Superior temporal gyrus (tissue), 1 donor: ENCODE data around the gene OPRL1.
"Not testable (repeated sequence)": the region's sequence is repeated elsewhere in the genome, so short reads cannot be mapped to it uniquely, and the experiment has no call there.

Source experiments
- DNase-seq: peaks from one replicate; pipeline ENCODE4 v3.0.0-alpha.2; 2016; ENCODE audit errors: extremely low spot score

The OPRL1 gene

DNA sequence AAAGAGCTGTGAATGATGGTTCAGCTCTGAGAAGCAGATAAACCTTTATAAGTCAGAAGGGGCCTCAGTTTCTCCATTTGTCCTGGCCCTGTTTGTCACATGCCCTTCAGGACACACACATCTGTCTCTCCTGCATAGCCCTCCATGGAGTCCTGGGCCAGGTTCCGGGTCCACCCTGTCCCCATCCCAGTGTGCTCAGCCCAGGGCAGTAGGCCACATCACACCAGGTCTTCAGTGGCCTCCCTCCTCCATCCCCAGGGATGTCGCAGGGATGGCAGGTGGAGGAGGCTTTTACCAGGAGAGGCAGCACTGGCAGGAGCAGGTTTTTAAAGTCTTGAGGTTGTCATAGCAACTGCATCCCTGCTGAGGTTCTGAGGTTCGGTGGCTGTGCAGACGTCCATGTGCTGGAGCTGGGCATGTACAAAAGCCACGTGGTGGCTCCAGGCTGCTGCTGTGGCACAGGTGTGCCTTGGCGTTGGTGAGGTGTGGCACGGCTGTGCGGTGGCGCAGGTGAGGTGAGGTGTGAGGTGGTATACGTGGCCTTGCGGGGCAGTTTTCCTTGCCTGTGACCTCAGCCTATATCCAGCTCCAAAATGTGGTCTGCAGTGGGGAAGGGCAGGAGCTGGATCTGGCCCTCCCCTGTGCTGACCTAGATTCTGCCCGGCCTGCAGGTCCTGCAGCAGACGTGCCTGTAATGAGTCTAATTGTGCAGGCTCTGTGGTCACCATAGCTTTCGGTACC lies 35.5 kb downstream of the OPRL1 start:
- DNase-seq, result peak; percentile 47

DNA sequence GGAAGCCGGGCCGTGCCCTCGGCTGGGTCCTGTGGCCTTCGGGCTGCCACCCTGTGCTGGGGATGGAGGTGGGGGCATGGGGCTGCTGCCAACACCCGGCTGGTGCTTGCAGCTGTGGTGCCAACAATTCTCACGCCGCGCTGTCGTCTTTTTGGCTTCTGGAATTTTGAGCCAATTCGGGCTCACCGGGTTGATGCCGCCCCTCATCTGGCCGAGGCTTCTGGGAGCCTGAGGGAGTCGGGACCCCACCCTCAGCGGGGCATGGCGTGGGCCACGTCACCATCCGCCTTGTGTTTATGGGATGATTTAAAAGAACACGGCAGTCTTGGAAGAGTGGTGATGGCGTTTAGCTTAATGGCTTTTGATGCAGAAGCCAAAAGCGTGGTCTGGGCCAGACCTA lies 36.1 kb downstream of the OPRL1 start:
- DNase-seq, result no peak

DNA sequence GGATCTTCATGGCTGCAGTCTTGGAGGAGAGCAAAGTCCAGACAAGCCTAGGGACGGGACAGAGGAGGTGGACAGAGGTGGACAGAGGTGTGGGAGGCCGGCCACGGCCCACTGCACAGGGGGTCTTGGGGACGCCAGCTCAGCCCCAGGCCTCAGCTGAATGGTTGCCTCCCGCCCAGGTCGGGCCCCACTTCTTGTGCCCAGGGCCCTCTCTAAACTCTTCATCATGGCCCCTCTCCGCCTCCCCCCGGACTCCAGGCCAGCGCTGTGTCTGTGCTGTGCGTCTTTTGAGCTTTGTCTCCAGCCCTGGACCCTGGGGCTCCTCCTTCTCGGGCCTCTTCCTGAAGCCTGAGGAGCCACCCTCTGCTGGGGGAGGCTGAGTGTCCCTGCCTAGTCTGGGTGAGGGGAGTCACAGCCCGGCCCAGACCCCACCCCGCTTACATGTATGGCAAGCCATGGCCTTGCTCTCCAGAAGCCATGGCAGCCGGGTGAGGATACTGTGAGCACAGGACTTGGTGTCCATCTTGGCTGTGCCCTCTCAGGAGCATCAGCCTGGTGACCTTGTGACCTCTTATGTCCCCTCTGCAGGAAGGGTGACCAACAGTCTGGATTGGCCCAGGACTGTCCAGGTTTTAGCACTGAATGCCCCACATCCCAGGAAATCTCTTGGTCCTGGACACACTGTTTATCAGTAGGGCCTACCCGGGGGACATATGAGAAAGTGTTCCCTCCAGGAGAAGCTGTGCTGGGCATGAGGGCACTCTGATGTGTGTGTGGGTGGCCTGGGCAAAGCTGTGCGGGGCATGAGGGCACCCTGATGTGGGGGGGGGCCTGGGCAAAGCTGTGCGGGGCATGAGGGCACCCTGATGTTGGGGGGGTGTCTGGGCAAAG lies 36.9 kb downstream of the OPRL1 start:
- no peak for DNase-seq

DNA sequence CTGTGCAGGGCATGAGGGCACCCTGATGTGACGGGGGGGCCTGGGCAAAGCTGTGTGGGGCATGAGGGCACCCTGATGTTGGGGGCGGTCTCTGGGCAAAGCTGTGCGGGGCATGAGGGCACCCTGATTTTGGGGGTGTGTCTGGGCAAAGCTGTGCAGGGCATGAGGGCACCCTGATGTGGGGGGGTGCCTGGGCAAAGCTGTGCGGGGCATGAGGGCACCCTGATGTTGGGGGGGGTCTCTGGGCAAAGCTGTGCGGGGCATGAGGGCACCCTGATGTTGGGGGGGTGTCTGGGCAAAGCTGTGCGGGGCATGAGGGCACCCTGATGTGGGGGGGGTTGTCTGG lies 37.5 kb downstream of the OPRL1 start:
- DNase-seq, result not testable (repeated sequence)

DNA sequence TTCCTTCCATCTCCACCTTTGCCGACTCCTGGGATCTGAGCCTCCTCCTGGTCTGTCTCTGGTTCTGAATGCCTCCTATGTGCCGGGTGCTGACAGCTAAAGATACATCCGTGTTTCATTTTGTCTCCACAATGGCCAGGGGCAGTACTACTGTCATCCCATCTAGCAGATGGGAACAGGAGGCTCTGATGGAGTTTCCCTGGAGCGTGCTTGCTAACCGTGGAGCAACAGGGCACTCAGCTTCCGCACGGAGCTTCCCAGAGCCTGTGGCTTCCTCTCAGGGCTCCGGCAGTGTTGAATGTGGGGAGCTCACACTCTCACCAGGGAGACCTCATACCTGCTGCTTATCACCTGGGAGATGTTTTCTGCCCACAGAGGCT lies 39.4 kb downstream of the OPRL1 start:
- no peak for DNase-seq

DNA sequence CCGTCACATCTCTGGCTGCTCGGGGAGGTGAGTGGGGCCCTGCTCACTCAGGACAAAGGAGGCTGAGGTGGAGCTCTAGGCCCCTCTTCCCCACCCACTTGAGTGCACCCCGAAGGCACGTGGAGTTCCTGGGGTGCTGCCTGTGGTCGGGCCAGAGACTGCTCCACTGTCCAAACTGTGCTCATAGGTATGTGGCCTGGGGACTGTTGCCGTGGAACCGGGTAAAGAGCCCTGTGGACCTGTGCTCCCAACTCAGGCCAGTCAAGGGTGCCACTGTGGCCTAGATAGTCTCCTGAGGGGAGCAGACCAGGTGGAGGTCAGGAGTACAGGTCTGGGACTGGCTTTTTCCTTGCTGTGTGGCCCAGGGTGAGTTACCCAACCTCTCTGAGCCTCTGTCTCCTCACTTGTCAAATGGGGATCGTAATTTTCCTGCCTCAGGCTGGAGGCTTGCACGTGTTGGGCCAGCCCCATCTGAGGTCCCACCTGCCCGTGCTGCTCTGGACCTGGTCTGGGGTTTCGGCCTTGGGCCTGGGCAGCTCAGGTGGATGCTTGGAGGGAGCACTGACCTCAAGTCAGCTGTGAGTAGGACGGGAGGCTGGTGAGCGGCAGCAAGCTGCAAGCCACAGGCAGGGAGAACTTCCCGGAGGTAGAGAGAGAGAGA lies 39.9 kb downstream of the OPRL1 start:
- no peak for DNase-seq

DNA sequence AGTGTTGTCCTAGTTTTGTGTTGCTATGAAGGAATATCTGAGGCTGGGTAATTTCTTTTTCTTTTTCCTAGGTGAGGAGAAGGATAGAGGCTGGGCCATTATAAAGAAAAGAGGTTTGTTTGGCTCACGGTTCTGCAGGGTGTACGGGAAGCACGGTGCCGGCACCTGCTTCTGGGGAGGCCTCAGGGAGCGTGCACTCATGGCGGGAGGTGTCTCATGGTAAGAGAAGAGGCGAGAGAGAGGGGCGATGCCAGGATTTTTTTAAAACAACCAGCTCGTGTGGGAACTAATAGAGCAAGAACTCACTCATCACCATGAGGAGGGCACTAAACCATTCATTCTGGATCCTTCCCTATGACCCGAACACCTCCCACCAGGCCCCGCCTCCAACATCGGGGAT lies 41.7 kb downstream of the OPRL1 start:
- no peak for DNase-seq

DNA sequence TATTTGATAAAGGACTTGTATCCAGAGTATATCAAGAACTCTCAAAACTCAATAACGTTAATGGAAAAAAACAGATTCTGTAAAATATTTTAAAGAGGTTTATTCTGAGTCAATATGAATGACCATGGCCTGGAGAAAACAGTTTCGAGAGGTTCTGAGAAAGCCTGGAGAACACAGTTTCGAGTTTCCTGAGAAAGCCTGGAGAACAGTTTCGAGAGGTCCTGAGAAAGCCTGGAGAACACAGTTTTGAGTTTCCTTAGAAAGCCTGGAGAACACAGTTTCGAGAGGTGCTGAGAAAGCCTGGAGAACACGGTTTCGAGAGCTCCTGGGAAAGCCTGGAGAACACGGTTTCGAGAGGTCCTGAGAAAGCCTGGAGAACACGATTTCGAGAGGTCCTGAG lies 43.0 kb downstream of the OPRL1 start:
- DNase-seq, result not testable (repeated sequence)

DNA sequence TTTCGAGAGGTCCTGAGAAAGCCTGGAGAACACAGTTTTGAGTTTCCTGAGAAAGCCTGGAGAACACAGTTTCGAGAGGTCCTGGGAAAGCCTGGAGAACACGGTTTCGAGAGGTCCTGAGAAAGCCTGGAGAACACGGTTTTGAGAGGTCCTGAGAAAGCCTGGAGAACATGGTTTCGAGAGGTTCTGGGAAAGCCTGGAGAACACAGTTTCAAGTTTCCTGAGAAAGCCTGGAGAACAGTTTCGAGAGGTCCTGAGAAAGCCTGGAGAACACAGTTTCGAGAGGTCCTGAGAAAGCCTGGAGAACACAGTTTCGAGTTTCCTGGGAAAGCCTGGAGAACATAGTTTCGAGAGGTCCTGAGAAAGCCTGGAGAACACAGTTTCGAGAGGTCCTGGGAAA lies 43.6 kb downstream of the OPRL1 start:
- not testable (repeated sequence) for DNase-seq

DNA sequence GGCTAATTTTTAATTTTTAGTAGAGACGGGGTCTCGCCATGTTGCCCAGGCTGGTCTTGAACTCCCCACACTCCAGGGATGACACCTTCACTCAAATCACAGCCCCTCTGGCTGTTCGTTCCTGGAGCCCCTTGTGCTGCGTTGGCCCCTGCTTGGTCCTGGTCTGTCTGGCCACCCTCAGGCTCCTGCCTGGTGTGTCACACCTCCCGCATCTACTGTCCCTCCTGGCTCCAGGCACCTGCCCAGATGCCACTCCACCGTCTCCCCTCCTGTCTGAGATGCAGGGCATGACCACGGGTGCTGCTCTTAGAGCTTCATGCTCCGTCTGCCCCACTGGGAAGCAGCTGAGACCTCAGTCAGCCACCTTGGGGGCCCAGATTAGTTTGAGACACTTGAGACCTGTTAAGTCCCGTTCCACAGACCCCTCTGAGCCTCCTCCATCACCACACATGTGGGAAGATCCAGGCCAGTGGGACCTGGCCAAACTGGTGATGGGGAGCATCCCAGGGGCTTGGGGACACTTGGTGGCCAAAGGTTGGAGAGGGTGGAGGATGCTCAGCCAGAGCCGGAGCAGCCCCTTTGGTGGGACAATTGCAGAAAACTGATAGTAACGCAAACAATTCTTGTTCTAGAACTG lies 49.4 kb downstream of the OPRL1 start:
- DNase-seq, result no peak

DNA sequence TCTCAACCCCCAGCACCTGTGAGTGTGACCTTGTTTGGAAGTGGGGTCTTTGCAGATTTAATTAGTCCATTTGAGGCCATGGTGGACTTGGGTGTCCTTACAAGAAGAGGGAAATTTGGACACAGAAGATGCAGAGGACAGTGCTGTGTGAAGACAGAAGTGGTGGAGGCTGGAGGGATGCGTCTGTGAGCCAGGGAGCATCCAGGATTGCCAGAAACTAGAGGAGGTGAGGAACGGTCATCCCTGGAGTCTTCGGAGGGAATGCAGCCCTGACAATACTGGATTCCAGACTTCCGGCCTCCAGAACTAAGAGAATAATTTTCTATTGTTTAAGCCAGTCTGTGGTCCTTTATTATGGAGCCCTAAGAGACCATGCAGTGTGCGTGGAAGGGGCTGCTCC lies 50.4 kb downstream of the OPRL1 start:
- no peak for DNase-seq

DNA sequence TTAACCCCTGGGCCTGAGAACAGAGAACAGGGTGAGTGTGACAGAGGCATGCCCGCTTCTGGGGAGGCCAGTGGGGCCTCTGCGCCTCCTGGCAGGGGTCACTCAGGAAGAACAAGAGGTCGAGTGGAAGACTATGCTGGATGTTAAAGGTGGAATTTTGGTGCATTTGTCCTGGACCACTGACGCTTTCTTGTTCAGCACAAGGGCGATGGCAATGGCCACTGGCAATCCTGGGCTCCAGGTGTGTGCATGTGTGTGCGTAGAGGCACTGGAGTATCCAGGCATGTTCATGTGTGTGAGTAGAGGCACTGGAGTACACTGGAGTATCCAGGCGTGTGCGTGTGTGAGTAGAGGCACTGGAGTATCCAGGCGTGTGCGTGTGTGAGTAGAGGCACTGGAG lies 51.0 kb downstream of the OPRL1 start:
- no peak for DNase-seq

DNA sequence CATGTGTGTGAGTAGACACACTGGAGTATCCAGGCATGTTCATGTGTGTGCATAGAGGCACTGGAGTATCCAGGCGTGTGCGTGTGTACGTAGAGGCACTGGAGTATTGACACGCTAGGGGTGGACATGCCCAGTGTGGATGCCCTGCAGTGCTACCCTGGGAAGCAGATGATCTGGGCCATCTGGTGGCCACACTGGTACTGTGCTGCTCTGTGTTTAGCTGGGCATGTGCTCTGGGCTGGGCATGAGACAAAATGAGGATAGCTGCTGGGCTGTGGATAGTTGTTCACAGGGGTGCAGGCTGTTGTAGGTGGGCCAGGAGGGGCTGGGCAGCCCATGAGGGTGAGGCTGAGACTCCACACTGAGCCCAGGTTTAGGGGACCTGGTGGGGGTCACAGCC lies 51.5 kb downstream of the OPRL1 start:
- DNase-seq, result no peak

DNA sequence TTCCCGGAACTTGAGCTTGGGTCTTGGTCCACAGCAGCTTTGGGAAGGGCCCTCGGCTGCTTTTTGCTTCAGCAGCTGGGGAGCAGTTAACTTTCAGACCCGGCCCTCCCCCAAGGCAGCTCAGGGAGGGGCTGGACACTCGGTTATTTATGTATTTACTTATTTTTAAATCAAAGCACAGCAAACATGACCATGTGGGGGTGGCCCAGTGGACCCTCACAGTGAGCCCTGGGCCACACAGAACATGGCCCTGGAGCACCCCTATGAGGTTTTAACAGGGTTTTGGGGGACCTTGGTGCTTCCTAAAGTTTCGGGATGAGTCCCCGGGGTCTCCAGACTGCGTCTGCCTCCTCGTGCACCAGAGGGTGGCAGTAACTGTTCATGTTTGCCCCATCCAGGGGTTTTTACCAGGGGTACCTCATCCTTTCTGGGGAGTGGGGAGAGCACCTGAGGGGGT lies 54.1 kb downstream of the OPRL1 start:
- no peak for DNase-seq

DNA sequence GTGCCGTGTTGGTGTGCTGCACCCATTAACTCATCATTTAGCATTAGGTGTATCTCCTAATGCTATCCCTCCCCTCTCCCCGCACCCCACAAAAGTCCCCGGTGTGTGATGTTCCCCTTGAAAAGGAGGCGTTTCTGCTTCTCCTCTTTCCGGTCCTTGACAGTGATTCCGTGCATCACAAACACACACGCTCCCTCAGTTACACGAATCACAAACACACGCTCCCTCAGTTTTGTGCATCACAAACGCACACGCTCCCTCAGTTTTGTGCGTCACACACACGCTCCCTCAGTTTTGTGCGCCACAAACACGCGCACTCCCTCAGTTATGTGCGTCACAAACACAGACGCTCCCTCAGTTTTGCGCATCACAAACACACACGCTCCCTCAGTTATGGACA lies 54.9 kb downstream of the OPRL1 start:
- not testable (repeated sequence) for DNase-seq

DNA sequence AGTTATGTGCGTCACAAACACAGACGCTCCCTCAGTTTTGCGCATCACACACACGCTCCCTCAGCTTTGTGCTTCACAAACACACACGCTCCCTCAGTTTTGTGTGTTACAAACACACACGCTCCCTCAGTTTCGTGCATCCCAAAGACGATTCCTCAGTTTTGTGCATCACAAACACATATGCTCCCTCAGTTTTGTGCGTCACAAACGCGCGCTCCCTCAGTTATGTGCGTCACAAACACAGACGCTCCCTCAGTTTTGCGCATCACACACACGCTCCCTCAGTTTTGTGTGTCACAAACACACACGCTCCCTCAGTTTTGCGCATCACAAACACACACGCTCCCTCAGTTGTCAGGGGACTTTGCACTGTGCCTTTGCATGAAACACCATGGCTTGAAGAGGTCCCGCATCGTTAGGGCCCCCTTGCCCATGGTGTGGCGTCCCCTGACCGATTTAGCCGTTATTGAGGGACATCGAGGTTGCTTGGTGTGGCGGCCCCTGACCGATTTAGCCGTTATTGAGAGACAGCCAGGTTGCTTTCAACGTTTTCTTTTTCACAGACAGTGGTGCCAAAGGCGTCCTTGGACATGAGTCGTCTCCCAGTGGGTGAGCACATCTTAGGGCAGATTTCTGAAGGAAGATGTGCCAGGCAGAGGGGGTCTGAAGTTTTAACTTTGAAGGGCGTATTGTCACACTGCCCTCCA lies 56.3 kb downstream of the OPRL1 start:
- DNase-seq, result no peak

DNA sequence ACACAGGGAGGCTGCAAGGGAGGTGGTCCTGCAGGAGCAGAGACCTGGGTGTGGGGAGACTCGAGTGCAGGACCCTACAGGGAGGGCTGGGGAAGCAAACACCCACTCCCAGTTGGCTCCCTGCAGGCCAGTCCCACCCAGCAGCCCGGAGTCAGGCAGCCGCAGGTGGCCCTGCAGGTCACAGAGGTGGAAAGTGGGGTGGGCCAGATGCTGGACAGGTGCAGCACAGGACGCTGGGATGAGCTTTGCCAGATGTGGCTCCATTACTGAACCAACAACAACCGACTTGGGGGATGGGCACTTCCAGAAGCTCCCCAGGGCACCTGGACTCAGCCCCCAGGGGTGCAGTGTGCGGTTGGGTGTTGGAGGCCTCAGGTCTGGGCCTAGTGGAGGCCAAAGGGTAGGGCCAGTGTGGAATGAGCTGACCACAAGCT lies 57.7 kb downstream of the OPRL1 start:
- no peak for DNase-seq

DNA sequence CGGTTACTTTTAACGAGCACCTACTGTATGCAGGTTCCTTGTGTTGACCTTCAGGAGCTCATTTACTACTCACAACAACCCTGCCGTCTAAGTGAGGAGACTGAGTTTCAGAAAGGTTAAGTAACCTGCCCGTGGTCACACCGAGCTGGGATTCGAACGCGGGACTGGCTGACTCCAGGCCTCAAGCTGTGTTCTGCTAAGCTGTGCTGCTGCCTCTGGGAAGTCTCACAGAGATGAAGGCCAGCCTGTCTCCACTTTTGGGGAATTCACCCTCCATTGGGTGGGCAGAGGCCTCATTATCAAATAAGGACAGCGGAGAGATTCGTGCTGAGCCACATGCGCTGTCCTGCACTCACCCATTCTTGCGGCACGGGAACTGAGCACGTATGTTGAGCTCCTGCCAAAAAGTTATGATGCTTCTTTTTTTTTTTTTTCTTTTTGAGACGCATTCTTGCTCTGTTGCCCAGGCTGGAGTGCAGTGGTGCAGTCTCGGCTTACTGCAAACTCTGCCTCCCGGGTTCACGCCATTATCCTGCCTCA lies 58.5 kb downstream of the OPRL1 start:
- no peak for DNase-seq

DNA sequence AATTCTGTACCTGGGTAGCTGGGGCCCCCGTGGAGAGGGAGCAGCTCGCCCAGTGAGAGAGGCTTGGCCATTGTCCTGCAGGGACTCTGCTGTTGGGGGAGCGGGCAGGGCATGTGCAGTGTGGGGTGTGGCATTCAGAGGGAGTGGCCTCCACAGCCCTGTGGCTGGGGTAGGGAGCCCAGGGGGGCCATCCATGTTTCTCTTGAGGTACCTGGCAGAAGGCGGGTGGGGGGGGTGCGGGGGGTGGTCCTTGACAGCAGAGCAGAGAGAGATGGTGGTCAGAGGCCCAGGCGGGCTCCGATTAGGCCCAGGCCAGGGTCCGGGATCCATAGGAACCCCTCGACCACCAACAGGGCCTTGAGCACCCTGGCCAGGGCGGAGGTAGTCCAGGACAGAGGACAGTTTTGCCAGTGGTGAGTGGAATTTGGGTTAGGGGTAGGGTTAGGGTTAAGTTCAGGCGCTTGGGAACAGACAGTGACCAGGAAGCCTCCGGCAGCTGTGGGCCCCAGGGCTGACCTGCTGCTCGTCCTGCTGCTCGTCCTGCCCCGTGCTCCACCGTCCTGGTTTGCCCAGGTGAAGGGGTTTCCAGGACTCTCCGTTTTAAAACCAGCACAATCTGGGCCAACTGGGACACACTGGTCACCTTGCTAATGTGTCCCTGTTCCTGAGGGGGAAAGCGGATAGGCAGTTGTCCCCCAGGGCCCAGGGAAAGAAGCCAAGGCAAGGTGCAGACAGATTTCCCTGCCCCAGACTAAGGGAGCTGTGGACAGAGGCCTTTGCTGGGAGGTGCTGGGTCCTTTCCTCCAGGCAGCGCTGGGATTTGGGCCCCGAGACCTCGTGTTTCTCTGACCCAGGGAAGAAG lies 59.5 kb downstream of the OPRL1 start:
- no peak for DNase-seq
